Measurements from ENCODE around the gene USP35.

GRCh38 chr11:78248191-78248590, 59.5 kb downstream of the USP35 start:
- TF ChIP-seq, protein P1, sequence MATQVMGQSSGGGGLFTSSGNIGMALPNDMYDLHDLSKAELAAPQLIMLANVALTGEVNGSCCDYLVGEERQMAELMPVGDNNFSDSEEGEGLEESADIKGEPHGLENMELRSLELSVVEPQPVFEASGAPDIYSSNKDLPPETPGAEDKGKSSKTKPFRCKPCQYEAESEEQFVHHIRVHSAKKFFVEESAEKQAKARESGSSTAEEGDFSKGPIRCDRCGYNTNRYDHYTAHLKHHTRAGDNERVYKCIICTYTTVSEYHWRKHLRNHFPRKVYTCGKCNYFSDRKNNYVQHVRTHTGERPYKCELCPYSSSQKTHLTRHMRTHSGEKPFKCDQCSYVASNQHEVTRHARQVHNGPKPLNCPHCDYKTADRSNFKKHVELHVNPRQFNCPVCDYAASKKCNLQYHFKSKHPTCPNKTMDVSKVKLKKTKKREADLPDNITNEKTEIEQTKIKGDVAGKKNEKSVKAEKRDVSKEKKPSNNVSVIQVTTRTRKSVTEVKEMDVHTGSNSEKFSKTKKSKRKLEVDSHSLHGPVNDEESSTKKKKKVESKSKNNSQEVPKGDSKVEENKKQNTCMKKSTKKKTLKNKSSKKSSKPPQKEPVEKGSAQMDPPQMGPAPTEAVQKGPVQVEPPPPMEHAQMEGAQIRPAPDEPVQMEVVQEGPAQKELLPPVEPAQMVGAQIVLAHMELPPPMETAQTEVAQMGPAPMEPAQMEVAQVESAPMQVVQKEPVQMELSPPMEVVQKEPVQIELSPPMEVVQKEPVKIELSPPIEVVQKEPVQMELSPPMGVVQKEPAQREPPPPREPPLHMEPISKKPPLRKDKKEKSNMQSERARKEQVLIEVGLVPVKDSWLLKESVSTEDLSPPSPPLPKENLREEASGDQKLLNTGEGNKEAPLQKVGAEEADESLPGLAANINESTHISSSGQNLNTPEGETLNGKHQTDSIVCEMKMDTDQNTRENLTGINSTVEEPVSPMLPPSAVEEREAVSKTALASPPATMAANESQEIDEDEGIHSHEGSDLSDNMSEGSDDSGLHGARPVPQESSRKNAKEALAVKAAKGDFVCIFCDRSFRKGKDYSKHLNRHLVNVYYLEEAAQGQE (IDR thresholded peaks at IDR 0.05; ENCODE audit: low read depth): no peak
- TF ChIP-seq RAD21 (IDR thresholded peaks at IDR 0.05; ENCODE audit: low read depth): no peak
